Stimulated activated CD4-positive, alpha-beta T cell treated with anti-CD3 and anti-CD28 coated beads, Interleukin-2, amount 100 ng/mL, for 24 hours (primary cell): ENCODE measurements around the gene MOGAT1.

Experiments
- DNase-seq, 2 donors: peaks; one replicate each; pipeline ENCODE4 v3.0.0-alpha.2; 2020

Gene MOGAT1

GRCh38 chr2:222671259-222672067 lies at the start of gene MOGAT1:
Gene MOGAT1, plus strand, starts transcription at chr2:222671658. Its CDS starts 128 bp downstream, at chr2:222671786.
- DNase-seq = no peak

- DNase-seq = no peak
These were observed 49.6 kb upstream of the MOGAT1 start for GRCh38 chr2:222621893-222622292.

GRCh38 chr2:222622910-222623309 lies 48.5 kb upstream of the MOGAT1 start:
- DNase-seq = no peak

- no peak for DNase-seq
These were observed 47.6 kb upstream of the MOGAT1 start for GRCh38 chr2:222623756-222624309.

GRCh38 chr2:222627764-222628163 lies 43.7 kb upstream of the MOGAT1 start:
- DNase-seq = no peak

GRCh38 chr2:222635295-222635694 lies 36.2 kb upstream of the MOGAT1 start:
- no peak for DNase-seq

GRCh38 chr2:222637067-222637466 lies 34.4 kb upstream of the MOGAT1 start:
- DNase-seq = no peak

GRCh38 chr2:222641336-222641735 lies 30.1 kb upstream of the MOGAT1 start:
- no peak for DNase-seq

GRCh38 chr2:222643134-222643533 lies 28.3 kb upstream of the MOGAT1 start:
- no peak for DNase-seq

- no peak for DNase-seq
These were observed 25.4 kb upstream of the MOGAT1 start for GRCh38 chr2:222646008-222646407.

GRCh38 chr2:222649801-222650200 lies 21.7 kb upstream of the MOGAT1 start:
- DNase-seq = no peak

GRCh38 chr2:222651718-222652418 lies 19.6 kb upstream of the MOGAT1 start:
- DNase-seq = no peak

- DNase-seq = no peak
These were observed 18.8 kb upstream of the MOGAT1 start for GRCh38 chr2:222652491-222653255.

GRCh38 chr2:222653280-222653679 lies 18.2 kb upstream of the MOGAT1 start:
- DNase-seq = no peak

- DNase-seq = peak; percentile 90 to 92
These were observed 15.5 kb upstream of the MOGAT1 start, which contains the start of gene FARSB for GRCh38 chr2:222655787-222656525. Gene FARSB, minus strand, starts transcription at chr2:222656092. Its CDS starts 19 bp downstream, at chr2:222656073.

- DNase-seq = peak in 1 of 2 donors; percentile 11
These were observed 14.7 kb upstream of the MOGAT1 start for GRCh38 chr2:222656526-222657446.

- no peak for DNase-seq
These were observed 8.0 kb upstream of the MOGAT1 start for GRCh38 chr2:222663479-222663878.

GRCh38 chr2:222668494-222669154 lies 2.8 kb upstream of the MOGAT1 start:
- DNase-seq = no peak

- no peak for DNase-seq
These were observed 2.1 kb upstream of the MOGAT1 start for GRCh38 chr2:222669353-222669752.
